ENCODE results near the gene RPA1. TPM values are rescaled to one million over a fixed set of nuclear protein-coding genes. Genes with fewer than 3 reads are reported as not detected.
"Not testable (repeated sequence)": the region's sequence is repeated elsewhere in the genome, so short reads cannot be mapped to it uniquely, and the experiment has no call there.

RPA1 gene
- total RNA-seq, 1 experiment from 2014 or later: 201 TPM

GRCh38 chr17:1803280-1803679, 26.5 kb upstream of the RPA1 start:
- Histone ChIP-seq H4K20me1 (ENCODE audit: insufficient read depth) (peaks cover 8% of the 10 kb centered on the region; the same call in 1 of the 2 replicates), H3K36me3 (ENCODE audit: low read depth) (0 out of 2 replicates have a peak, but pooled peaks cover 8% of the 10 kb centered on the region), H3K9me3 (ENCODE audit: insufficient read depth, low read depth) (no peaks in the 10 kb centered on the region), H3K9me2 (ENCODE audit: insufficient read depth) (no peaks in the 10 kb centered on the region), H3K4me3 (no peak overlapping the region), H3K27ac (no peak overlapping the region), H3K4me2 (no peak overlapping the region), H3K79me2 (ENCODE audit: low read depth) (no peaks in the 10 kb centered on the region), H3F3A (ENCODE audit: insufficient read depth, low read depth) (peaks cover 4% of the 10 kb centered on the region; the same call in 1 of the 2 replicates), H3K4me1 (replicated peaks; ENCODE audit: insufficient read depth) (no peaks in the 10 kb centered on the region), H3K27me3 (ENCODE audit: insufficient read depth, low read depth) (no peaks in the 10 kb centered on the region), H2AFZ (no peak overlapping the region)
- TF ChIP-seq EZH2 (IDR thresholded peaks at IDR 0.05; ENCODE audit: low read depth): no peak
- TF ChIP-seq, protein P1, sequence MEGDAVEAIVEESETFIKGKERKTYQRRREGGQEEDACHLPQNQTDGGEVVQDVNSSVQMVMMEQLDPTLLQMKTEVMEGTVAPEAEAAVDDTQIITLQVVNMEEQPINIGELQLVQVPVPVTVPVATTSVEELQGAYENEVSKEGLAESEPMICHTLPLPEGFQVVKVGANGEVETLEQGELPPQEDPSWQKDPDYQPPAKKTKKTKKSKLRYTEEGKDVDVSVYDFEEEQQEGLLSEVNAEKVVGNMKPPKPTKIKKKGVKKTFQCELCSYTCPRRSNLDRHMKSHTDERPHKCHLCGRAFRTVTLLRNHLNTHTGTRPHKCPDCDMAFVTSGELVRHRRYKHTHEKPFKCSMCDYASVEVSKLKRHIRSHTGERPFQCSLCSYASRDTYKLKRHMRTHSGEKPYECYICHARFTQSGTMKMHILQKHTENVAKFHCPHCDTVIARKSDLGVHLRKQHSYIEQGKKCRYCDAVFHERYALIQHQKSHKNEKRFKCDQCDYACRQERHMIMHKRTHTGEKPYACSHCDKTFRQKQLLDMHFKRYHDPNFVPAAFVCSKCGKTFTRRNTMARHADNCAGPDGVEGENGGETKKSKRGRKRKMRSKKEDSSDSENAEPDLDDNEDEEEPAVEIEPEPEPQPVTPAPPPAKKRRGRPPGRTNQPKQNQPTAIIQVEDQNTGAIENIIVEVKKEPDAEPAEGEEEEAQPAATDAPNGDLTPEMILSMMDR (conservative IDR thresholded peaks at IDR 0.05): no peak
- no peak for DNase-seq
- BruUV-seq (replicated peaks): no TSS peak
- intact Hi-C loops (cut with micrococcal nuclease; ENCODE audit: unreplicated experiment): no loop called here
- POLR2A ChIA-PET (ENCODE audit: unreplicated experiment): interaction anchor here (0.5 kb wide), 1 partner anchor 9 kb away, joined by 5 read pairs; no protein-coding TSS in a partner anchor
- CTCF ChIA-PET: no interaction called here

GRCh38 chr17:1807890-1808289, 21.9 kb upstream of the RPA1 start:
- Histone ChIP-seq H3F3A (ENCODE audit: insufficient read depth, low read depth) (0 out of 2 replicates have a peak, but pooled peaks cover 12% of the 10 kb centered on the region), H3K36me3 (ENCODE audit: low read depth) (0 out of 2 replicates have a peak, but pooled peaks cover 5% of the 10 kb centered on the region), H3K4me2 (no peak overlapping the region), H3K4me3 (no peak overlapping the region), H3K4me1 (replicated peaks; ENCODE audit: insufficient read depth) (0 out of 2 replicates have a peak, but pooled peaks cover 2% of the 10 kb centered on the region), H3K27ac (no peak overlapping the region), H4K20me1 (ENCODE audit: insufficient read depth) (peaks cover 3% of the 10 kb centered on the region; the same call in 1 of the 2 replicates), H3K9me3 (ENCODE audit: insufficient read depth, low read depth) (no peaks in the 10 kb centered on the region), H3K27me3 (ENCODE audit: insufficient read depth, low read depth) (no peaks in the 10 kb centered on the region), H3K79me2 (ENCODE audit: low read depth) (no peaks in the 10 kb centered on the region), H3K9me2 (ENCODE audit: insufficient read depth) (no peaks in the 10 kb centered on the region), H2AFZ (no peak overlapping the region)
- BruUV-seq (replicated peaks): no TSS peak
- intact Hi-C loops (cut with micrococcal nuclease; ENCODE audit: unreplicated experiment): no loop called here
- TF ChIP-seq, protein P1 (conservative IDR thresholded peaks at IDR 0.05): no peak
- TF ChIP-seq EZH2 (IDR thresholded peaks at IDR 0.05; ENCODE audit: low read depth): no peak
- no peak for DNase-seq
- ChIA-PET POLR2A (ENCODE audit: unreplicated experiment) (no interaction called here), CTCF (no interaction called here)

DNA sequence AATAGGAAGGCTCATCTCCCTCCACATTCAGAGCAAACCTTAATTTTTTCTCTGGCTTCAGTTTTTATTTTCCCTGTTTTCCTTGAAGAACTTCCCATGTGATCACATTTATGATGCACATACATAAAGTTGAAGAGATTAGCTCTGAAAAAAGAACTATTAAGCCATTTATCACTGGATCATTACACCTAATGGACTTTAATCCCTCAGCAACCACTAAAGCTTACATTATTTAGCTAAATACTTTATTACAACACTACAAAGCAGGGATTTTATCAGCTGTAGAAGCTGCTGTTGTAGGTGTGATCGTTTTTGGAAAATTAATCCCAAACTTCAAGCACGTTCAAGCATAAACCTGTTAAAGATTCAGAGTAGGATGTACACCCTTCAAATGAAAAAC, 21.2 kb upstream of the RPA1 start:
- no peak overlapping the region for H2AFZ ChIP-seq
- 0 out of 2 replicates have a peak, but pooled peaks cover 9% of the 10 kb centered on the region for H3K4me1 ChIP-seq (replicated peaks; ENCODE audit: insufficient read depth)
- 0 out of 2 replicates have a peak, but pooled peaks cover 5% of the 10 kb centered on the region for H3K36me3 ChIP-seq (ENCODE audit: low read depth)
- H3K9me2 ChIP-seq (ENCODE audit: insufficient read depth): no peaks in the 10 kb centered on the region
- DNase-seq: no peak
- TF ChIP-seq, protein P1 (conservative IDR thresholded peaks at IDR 0.05): no peak
- no peak for TF ChIP-seq EZH2 (IDR thresholded peaks at IDR 0.05; ENCODE audit: low read depth)
- H3K4me3 ChIP-seq: no peak overlapping the region
- ChIA-PET POLR2A (ENCODE audit: unreplicated experiment) (no interaction called here), CTCF (no interaction called here)
- BruUV-seq (replicated peaks): no TSS peak
- H3F3A ChIP-seq (ENCODE audit: insufficient read depth, low read depth): 0 out of 2 replicates have a peak, but pooled peaks cover 18% of the 10 kb centered on the region
- H3K27me3 ChIP-seq (ENCODE audit: insufficient read depth, low read depth): no peaks in the 10 kb centered on the region
- no peaks in the 10 kb centered on the region for H3K79me2 ChIP-seq (ENCODE audit: low read depth)
- no peak overlapping the region for H3K27ac ChIP-seq
- intact Hi-C loops (cut with micrococcal nuclease; ENCODE audit: unreplicated experiment): no loop called here
- H3K4me2 ChIP-seq: no peak overlapping the region
- H4K20me1 ChIP-seq (ENCODE audit: insufficient read depth): peaks cover 3% of the 10 kb centered on the region; the same call in 1 of the 2 replicates
- H3K9me3 ChIP-seq (ENCODE audit: insufficient read depth, low read depth): no peaks in the 10 kb centered on the region

DNA sequence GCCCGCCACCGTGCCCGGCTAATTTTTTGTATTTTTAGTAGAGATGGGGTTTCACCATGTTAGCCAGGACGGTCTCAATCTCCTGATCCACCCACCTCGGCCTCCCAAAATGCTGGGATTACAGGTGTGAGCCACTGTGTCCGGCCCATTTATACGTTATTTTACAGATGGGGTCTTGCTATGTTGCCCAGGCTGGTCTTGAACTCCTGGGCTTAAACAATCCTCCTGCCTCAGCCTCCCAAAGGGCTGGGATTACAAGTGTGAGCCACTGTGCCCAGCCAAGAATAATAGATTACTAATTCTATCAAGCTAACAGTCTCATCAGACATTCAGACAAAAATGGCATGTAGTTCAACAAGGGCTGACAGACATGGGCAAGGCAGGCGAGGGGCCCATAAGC, 20.0 kb upstream of the RPA1 start:
- DNase-seq; BruUV-seq (replicated peaks); H3K4me3 ChIP-seq; H3K9me2 ChIP-seq (ENCODE audit: insufficient read depth); H2AFZ ChIP-seq; H3K27ac ChIP-seq; H3K4me2 ChIP-seq; H3K36me3 ChIP-seq (ENCODE audit: low read depth); H3K27me3 ChIP-seq (ENCODE audit: insufficient read depth, low read depth); intact Hi-C loops (cut with micrococcal nuclease; ENCODE audit: unreplicated experiment); H3K79me2 ChIP-seq (ENCODE audit: low read depth); H3K9me3 ChIP-seq (ENCODE audit: insufficient read depth, low read depth); H4K20me1 ChIP-seq (ENCODE audit: insufficient read depth): not testable (repeated sequence)
- Histone ChIP-seq H3K4me1 (replicated peaks; ENCODE audit: insufficient read depth) (peaks cover 11% of the 10 kb centered on the region; the same call in 1 of the 2 replicates), H3F3A (ENCODE audit: insufficient read depth, low read depth) (peaks cover 23% of the 10 kb centered on the region; the same call in 1 of the 2 replicates)
- POLR2A ChIA-PET (ENCODE audit: unreplicated experiment): interaction anchor here (0.6 kb wide), 1 partner anchor 385 kb away, joined by 3 read pairs; no protein-coding TSS in a partner anchor
- CTCF ChIA-PET: interaction anchor here (0.7 kb wide), 1 partner anchor 24 kb away, joined by 3 read pairs; no protein-coding TSS in a partner anchor

All from PC-9 (cell line).